ENCODE data around the gene PIM1.
"Not testable (repeated sequence)": the region's sequence is repeated elsewhere in the genome, so short reads cannot be mapped to it uniquely, and the experiment has no call there.

Gene PIM1

DNA sequence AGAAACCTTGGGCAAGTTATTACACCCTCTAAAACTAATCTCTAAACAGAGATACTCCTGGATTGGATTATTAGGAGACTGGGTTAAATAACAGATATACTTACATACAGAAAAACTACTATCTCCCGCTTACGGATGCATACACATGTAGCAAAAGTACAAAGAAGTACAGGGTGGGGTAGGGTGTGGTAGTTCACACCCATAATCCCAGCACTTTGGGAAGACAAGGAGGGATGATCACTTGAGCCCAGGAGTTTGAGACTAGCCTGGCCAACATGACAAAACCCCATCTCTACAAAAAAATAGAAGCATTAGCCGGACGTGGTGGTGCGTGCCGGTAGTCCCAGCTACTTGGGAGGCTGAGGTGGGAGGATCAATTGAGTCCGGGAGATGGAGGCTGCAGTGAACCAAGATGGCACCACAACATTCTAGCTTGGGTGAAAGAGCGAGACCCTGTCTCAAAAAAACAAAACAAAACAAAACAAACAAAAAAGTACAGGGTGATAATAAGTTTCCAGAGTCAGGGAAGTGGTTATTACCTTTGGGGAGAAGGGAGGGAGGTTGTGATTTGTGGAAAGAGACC is 8.1 kb downstream of the PIM1 start:
- Histone ChIP-seq H3K27me3 (ENCODE audit: insufficient read depth, poor library complexity, severe bottlenecking) (no peaks in the 10 kb centered on the region), H3K27ac (replicated peaks) (peak overlapping the region; percentile 64), H3K4me3 (replicated peaks; ENCODE audit: insufficient read depth, low read length) (no peak overlapping the region)
- DNase-seq (ENCODE audit: low read depth in 1 of 2, low spot score in 1 of 2) = no peak
- no peak for TF ChIP-seq POLR2AphosphoS5 (IDR thresholded peaks at IDR 0.05; ENCODE audit: low read depth)
- no peak for TF ChIP-seq REST (IDR thresholded peaks at IDR 0.05; ENCODE audit: insufficient replicate concordance, low read depth)
- TF ChIP-seq GABPA (IDR thresholded peaks at IDR 0.05; ENCODE audit: low read depth) = no peak
- no peak for TF ChIP-seq SPI1 (IDR thresholded peaks at IDR 0.05; ENCODE audit: borderline replicate concordance, low read depth)

DNA sequence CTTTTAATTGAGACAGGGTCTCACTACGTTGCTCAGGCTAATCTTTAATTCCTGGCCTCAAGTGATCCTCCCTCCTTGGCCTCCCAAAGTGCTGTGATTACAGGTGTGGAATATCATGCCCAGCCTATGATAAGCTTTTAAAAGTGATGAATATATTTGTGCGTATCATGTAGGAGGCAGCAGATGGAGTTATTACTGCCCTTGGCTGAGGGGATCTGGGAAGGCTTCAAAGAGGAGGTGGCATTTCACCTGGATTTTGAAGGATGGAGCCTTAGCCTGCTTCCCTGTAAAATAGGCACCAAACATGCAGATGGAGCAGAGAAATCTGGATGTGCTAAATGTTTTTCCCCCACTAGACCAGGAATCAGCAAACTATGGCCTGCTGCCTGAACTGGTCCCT is 10.1 kb downstream of the PIM1 start:
- Histone ChIP-seq H3K4me3 (replicated peaks; ENCODE audit: insufficient read depth, low read length) (no peak overlapping the region), H3K27ac (replicated peaks) (no peak overlapping the region), H3K27me3 (ENCODE audit: insufficient read depth, poor library complexity, severe bottlenecking) (no peaks in the 10 kb centered on the region)
- no peak for DNase-seq (ENCODE audit: low read depth in 1 of 2, low spot score in 1 of 2)
- TF ChIP-seq SPI1 (IDR thresholded peaks at IDR 0.05; ENCODE audit: borderline replicate concordance, low read depth) = no peak
- TF ChIP-seq POLR2AphosphoS5 (IDR thresholded peaks at IDR 0.05; ENCODE audit: low read depth) = no peak
- no peak for TF ChIP-seq REST (IDR thresholded peaks at IDR 0.05; ENCODE audit: insufficient replicate concordance, low read depth)
- TF ChIP-seq CTCF (IDR thresholded peaks at IDR 0.05; ENCODE audit: insufficient read depth, low read length) = no peak
- no peak for TF ChIP-seq GABPA (IDR thresholded peaks at IDR 0.05; ENCODE audit: low read depth)

DNA sequence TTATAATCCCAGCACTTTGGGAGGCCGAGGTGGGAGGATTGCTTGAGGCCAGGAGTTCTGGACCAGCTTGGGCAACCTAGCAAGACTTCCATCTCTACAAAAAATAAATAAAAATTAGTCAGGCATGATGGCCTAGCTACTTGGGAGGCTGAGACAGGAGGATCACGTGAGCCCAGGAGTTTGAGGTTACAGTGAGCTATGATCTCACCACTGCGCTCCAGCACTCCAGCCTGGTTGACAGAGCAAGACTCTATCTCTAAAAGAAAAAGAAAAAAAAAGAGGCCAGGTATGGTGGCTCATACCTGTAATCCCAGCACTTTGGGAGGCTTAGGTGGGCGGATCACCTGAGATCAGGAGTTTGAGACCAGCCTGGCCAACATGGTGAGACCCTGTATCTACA is 10.7 kb downstream of the PIM1 start:
- H3K27me3 ChIP-seq (ENCODE audit: insufficient read depth, poor library complexity, severe bottlenecking); DNase-seq (ENCODE audit: low read depth in 1 of 2, low spot score in 1 of 2); H3K27ac ChIP-seq (replicated peaks): not testable (repeated sequence)

DNA sequence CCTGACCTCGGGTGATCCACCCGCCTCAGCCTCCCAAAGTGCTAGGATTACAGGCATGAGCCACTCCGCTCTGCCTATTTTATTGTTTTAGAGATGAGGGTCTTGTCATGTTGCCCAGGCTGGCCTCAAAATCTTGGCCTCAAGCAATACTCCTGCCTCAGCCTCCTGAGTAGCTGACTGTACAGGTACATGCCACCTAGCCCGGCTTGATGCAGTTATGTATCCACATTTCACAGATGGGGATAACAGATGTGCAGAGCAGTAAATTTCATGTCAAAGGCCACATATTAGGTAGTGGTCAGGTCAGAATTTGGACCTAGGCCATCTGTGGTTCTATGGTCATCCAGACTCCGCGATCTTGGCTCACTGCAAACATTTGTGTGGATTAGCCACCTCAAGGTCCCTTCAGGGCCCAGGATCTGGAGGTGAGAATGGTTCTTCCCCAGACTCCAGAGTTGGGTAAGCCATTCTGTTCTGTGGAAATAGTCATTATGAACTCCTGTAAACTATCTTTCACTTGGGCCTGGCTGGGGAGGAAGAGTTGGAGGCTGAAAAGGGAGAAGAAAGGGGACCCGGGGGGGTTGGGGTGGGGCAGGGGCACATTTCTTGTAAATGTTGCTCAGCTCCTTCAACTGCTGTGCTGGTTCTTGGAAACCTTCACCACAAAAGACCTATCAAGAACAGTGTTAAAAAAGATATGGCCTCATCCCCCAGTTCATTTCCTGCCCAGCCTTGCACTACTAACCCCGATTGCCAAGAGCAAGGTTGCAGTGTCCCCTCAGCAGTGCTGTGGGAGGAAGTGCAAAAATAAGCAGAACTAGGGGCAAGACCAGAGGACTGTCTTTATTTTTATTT is 13.0 kb downstream of the PIM1 start:
- TF ChIP-seq REST (IDR thresholded peaks at IDR 0.05; ENCODE audit: insufficient replicate concordance, low read depth) (no peak), POLR2AphosphoS5 (IDR thresholded peaks at IDR 0.05; ENCODE audit: low read depth) (peak; percentile 90), SPI1 (IDR thresholded peaks at IDR 0.05; ENCODE audit: borderline replicate concordance, low read depth) (peak; percentile 98), GABPA (IDR thresholded peaks at IDR 0.05; ENCODE audit: low read depth) (no peak)
- Histone ChIP-seq H3K4me3 (replicated peaks; ENCODE audit: insufficient read depth, low read length) (no peak overlapping the region), H3K27ac (replicated peaks) (peak overlapping the region; percentile 78), H3K27me3 (ENCODE audit: insufficient read depth, poor library complexity, severe bottlenecking) (no peaks in the 10 kb centered on the region)
- peak in 1 of 2 experiments; percentile 98 for DNase-seq (ENCODE audit: low read depth in 1 of 2, low spot score in 1 of 2)

More for the DNA sequence above, 10.7 kb downstream of the PIM1 start:
- not testable (repeated sequence) for H3K4me3 ChIP-seq (replicated peaks; ENCODE audit: insufficient read depth, low read length)

Measured in HL-60 (cell line).